Measurements from ENCODE around the gene CENPW.

The CENPW gene

DNA sequence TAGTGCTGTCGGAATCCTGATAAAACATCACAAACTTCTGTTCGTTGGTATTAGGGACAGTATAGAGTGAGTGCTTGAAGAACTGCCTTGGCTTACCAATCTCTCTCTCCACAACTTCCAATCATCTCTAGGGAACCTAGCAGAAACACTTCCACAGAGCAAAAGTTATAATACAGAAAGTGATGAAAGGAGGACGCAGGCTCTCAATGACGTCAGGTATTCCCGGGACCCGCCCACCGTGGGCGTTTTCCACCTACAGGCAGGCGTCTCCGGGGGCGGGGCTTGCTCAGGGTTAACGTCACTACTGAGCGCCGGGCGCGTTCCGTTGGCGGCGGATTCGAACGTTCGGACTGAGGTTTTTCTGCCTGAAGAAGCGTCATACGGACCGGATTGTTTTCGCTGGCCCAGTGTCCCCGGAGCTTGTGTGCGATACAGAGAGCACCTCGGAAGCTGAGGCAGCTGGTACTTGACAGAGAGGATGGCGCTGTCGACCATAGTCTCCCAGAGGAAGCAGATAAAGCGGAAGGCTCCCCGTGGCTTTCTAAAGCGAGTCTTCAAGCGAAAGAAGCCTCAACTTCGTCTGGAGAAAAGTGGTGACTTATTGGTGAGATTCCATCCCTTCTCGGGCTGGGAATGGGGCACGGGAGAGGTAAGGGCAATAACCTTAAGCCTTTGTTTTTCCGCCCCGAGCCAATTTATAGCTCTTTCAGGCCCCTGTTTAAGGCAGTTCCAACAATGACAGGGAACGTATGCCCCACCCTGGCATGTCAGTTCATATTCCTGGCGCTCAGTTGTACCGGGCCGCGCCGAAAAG lies at the start of gene CENPW:
CENPW (plus strand) TSS at position 320 of the 814 bp plus-strand sequence; CDS start at position 479, 159 bp downstream.
- no peaks in the 10 kb centered on the region for H3K9me3 Mint-ChIP-seq
- no peak within 1 kb of the TSS for H3K4me3 Mint-ChIP-seq
- H3K36me3 Mint-ChIP-seq = no peaks in the 10 kb centered on the region
- peak within 1 kb of the TSS; percentile 13 for H3K27ac Mint-ChIP-seq
- H3K4me1 Mint-ChIP-seq = peaks cover 10% of the 10 kb centered on the region
- H3K27me3 Mint-ChIP-seq = no peaks in the 10 kb centered on the region

DNA sequence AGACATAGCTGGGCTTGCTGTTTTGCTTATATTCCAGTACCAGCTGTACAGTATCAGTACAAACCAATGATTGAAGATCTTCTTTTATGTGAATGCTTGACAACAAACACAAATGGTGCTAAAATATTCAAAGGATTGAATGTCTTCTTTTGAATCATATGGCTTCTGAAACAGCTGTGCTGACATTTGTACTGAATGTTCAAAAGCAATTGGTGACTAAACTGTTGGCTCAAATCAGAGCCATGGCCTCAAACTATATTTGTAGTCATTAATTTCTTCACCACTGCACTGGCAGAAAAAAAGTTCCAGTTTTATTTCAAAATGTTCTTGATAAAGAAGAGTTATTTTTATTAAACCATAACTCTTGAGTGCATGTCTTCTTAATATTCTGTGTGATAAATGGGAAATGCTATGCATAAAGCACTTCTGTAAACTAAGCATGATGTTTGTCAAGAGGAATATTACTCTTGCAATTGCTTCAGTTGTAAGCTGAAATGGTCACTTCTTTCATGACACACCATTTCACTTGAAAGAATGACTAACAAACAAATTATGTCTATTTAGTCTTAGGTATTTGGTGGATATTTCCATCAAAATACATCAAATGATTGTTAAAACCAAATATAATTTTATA lies 45.9 kb upstream of the CENPW start:
- H3K36me3 Mint-ChIP-seq = no peaks in the 10 kb centered on the region
- H3K9me3 Mint-ChIP-seq = no peaks in the 10 kb centered on the region
- H3K4me1 Mint-ChIP-seq = no peaks in the 10 kb centered on the region
- peaks cover 2% of the 10 kb centered on the region for H3K27me3 Mint-ChIP-seq
- H3K4me3 Mint-ChIP-seq = no peak overlapping the region
- H3K27ac Mint-ChIP-seq = no peak overlapping the region

DNA sequence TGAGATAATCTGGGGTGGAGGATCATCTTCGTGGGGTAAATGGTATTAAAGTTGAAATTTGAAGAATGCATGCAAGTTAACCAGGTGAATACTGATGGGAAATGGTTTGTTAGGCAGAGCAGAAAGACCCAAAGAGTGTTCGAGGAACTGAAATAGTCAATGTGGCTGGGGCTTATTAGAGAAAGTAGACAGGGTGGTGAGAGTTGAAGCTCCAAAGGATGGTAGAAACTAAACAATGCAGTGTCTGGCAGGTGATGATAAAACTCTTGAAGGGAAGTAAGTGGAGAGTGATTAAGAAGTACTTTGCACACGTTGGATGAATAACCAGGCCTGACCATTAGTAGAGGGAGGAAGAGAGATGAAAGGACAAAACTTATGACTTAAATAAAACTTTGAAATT lies 39.8 kb upstream of the CENPW start:
- H3K4me1 Mint-ChIP-seq = peaks cover 10% of the 10 kb centered on the region
- no peak overlapping the region for H3K4me3 Mint-ChIP-seq
- no peaks in the 10 kb centered on the region for H3K36me3 Mint-ChIP-seq
- no peaks in the 10 kb centered on the region for H3K9me3 Mint-ChIP-seq
- no peak overlapping the region for H3K27ac Mint-ChIP-seq
- no peaks in the 10 kb centered on the region for H3K27me3 Mint-ChIP-seq

DNA sequence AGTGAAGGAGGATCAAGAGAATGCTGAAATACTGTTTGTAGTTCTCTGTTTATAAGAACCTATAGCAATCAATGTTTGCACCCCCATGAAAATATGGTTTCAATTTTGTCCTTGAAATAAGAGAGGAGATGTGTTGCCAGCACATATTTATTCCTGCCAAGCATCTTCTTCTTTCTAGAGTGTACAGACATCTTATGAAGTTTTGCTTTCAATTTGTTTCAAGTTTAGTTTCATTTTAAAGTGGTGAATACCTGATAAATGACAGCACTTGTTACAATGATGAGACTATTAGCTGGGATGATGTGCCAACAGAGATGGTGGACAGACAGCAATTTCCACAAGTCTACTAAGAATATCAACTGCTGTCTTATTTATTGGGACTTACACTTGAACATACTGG lies 39.2 kb upstream of the CENPW start:
- Mint-ChIP-seq H3K36me3 (no peaks in the 10 kb centered on the region), H3K9me3 (no peaks in the 10 kb centered on the region), H3K4me3 (no peak overlapping the region), H3K27ac (no peak overlapping the region), H3K4me1 (peaks cover 10% of the 10 kb centered on the region), H3K27me3 (no peaks in the 10 kb centered on the region)

DNA sequence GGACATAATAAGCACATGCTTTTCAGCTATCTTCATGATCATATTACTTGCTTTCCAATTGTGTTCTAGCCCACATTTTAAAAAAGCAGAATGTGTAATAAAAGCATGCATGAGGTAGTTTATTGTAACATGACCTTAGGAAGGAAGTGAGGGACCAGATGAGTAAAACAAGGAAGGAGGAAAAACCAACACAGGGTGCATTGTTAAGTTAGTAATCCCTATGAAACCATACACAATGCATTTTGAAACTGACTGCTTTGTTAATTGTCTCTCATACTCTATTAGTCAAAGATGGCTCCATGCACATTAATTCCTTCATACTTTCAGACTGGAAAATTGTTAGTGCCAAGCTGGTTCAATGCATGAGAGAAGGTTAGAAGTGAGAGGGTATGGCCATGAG lies 37.7 kb upstream of the CENPW start:
- Mint-ChIP-seq H3K36me3 (no peaks in the 10 kb centered on the region), H3K27me3 (no peaks in the 10 kb centered on the region), H3K27ac (no peak overlapping the region), H3K4me1 (peaks cover 10% of the 10 kb centered on the region), H3K9me3 (no peaks in the 10 kb centered on the region), H3K4me3 (no peak overlapping the region)

GRCh38 chr6:126307849-126308248 lies 32.1 kb upstream of the CENPW start:
- H3K27ac Mint-ChIP-seq = no peak overlapping the region
- no peaks in the 10 kb centered on the region for H3K9me3 Mint-ChIP-seq
- no peak overlapping the region for H3K4me3 Mint-ChIP-seq
- no peaks in the 10 kb centered on the region for H3K4me1 Mint-ChIP-seq
- H3K36me3 Mint-ChIP-seq = no peaks in the 10 kb centered on the region
- no peaks in the 10 kb centered on the region for H3K27me3 Mint-ChIP-seq

- Mint-ChIP-seq H3K9me3 (no peaks in the 10 kb centered on the region), H3K27ac (no peak overlapping the region), H3K4me3 (no peak overlapping the region), H3K4me1 (no peaks in the 10 kb centered on the region), H3K36me3 (no peaks in the 10 kb centered on the region), H3K27me3 (no peaks in the 10 kb centered on the region)
Measured at GRCh38 chr6:126308362-126308761, 31.6 kb upstream of the CENPW start.

- Mint-ChIP-seq H3K9me3 (no peaks in the 10 kb centered on the region), H3K27ac (no peak overlapping the region), H3K36me3 (no peaks in the 10 kb centered on the region), H3K27me3 (no peaks in the 10 kb centered on the region), H3K4me3 (no peak overlapping the region), H3K4me1 (no peaks in the 10 kb centered on the region)
Measured at GRCh38 chr6:126312013-126312665, 27.8 kb upstream of the CENPW start.

DNA sequence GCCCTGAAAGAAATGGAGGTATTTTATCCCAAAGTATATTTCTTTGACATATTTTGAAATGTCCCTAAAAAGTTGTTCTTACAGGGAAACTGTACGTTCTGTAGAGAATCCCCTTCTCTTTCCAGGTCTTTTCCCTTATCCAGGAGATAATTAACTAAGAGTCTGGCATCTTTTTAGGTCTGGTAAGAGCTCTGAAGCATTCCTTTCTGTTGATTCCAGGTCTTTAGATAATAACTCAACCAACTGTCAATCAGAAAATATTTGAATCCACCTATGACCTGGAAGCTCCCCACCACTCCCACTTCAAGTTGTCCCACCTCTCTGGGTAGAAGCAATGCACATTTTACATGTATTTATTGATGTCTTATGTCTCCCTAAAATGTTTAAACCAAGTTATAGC lies 26.0 kb upstream of the CENPW start:
- Mint-ChIP-seq H3K9me3 (no peaks in the 10 kb centered on the region), H3K27ac (no peak overlapping the region), H3K4me1 (no peaks in the 10 kb centered on the region), H3K4me3 (no peak overlapping the region), H3K36me3 (no peaks in the 10 kb centered on the region), H3K27me3 (no peaks in the 10 kb centered on the region)

DNA sequence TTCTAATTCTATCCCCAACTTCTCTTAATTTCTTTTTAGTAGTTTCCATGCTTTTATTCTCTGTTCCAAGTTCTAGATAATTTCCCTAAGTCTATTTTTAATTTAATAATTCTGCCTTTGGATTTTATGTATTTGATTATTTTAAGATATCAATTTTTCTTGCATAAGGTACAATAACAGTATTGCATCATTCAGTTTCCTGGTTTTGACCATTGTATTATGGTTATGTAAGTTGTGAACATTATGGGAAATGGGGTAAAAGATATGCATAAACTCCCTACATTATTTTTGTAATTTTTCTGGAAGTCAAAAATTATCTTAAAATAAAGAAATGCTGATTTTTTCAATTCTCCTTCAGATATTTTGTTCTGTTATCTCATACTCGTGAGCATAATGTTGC lies 21.1 kb upstream of the CENPW start:
- Mint-ChIP-seq H3K4me3 (no peak overlapping the region), H3K27ac (no peak overlapping the region), H3K9me3 (no peaks in the 10 kb centered on the region), H3K4me1 (no peaks in the 10 kb centered on the region), H3K36me3 (no peaks in the 10 kb centered on the region), H3K27me3 (peaks cover 3% of the 10 kb centered on the region)

DNA sequence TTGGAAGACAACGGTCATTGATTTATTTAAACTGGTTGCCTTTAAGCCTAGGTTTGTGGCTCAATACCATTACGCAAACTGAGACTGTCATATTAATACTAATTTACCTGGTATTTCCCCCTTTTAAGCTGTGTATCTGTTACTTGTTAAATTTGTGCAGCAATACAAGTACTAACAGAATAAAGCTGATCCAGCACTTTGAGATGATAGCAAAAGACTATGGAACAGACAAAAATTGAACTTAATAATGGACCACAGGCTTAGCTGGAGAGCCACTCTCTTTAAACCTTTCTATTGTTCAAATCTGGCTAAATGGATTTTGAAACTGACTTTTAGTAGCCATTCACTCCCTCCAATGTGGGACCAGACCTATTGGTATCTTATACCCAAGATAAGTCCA lies 6.2 kb upstream of the CENPW start:
- H3K4me3 Mint-ChIP-seq = no peak overlapping the region
- H3K27ac Mint-ChIP-seq = no peak overlapping the region
- no peaks in the 10 kb centered on the region for H3K9me3 Mint-ChIP-seq
- H3K27me3 Mint-ChIP-seq = no peaks in the 10 kb centered on the region
- no peaks in the 10 kb centered on the region for H3K4me1 Mint-ChIP-seq
- H3K36me3 Mint-ChIP-seq = no peaks in the 10 kb centered on the region

GRCh38 chr6:126335210-126335609 lies 4.7 kb upstream of the CENPW start:
- Mint-ChIP-seq H3K4me3 (no peak overlapping the region), H3K36me3 (no peaks in the 10 kb centered on the region), H3K27me3 (no peaks in the 10 kb centered on the region), H3K27ac (no peak overlapping the region), H3K4me1 (no peaks in the 10 kb centered on the region), H3K9me3 (no peaks in the 10 kb centered on the region)

DNA sequence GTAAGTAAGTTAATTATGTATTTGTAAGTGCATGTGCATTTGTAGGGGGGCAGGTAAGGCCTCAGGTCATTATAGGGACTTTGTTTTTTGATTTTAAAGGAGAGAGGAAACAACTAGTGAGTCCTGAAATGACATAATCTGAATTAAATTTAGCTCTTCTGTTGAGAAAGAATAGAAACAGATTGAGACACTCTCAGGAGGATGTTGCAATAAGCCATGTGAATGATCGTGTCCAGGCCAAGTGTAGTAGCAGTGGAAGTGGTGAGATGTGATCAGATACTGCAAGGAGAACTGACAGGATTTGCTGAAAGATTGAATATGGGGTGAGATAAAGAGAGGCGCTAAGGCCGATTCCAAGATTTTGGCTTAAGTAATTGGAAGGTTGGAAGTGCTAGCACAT lies 2.6 kb upstream of the CENPW start:
- peaks cover 10% of the 10 kb centered on the region for H3K4me1 Mint-ChIP-seq
- no peak overlapping the region for H3K4me3 Mint-ChIP-seq
- no peaks in the 10 kb centered on the region for H3K36me3 Mint-ChIP-seq
- H3K27ac Mint-ChIP-seq = no peak overlapping the region
- no peaks in the 10 kb centered on the region for H3K9me3 Mint-ChIP-seq
- H3K27me3 Mint-ChIP-seq = no peaks in the 10 kb centered on the region

DNA sequence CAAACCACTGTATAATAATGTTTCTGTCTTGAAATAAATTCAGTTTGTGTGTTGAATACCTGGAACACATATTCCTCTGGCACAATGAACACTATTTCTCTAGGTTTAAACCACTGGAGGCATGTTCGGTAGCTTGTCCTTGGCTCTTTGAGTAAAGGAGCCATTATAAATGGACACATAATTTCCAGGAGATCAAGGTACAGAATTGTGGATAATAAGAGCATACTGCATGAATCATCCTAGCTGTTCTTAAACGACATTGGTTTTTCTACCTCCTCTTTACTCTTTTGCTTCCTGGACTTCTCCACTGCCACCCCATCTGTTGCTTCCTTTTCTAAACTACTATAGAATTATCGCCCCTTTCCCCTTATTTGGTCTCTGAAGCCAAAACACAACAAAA lies 1.2 kb downstream of the CENPW start:
- no peaks in the 10 kb centered on the region for H3K36me3 Mint-ChIP-seq
- no peaks in the 10 kb centered on the region for H3K9me3 Mint-ChIP-seq
- peak overlapping the region; percentile 13 for H3K27ac Mint-ChIP-seq
- no peaks in the 10 kb centered on the region for H3K27me3 Mint-ChIP-seq
- peaks cover 10% of the 10 kb centered on the region for H3K4me1 Mint-ChIP-seq
- peak overlapping the region; percentile 62 for H3K4me3 Mint-ChIP-seq

- H3K36me3 Mint-ChIP-seq = no peaks in the 10 kb centered on the region
- H3K27me3 Mint-ChIP-seq = no peaks in the 10 kb centered on the region
- H3K4me1 Mint-ChIP-seq = peaks cover 10% of the 10 kb centered on the region
- no peak overlapping the region for H3K27ac Mint-ChIP-seq
- no peaks in the 10 kb centered on the region for H3K9me3 Mint-ChIP-seq
- no peak overlapping the region for H3K4me3 Mint-ChIP-seq
Measured at GRCh38 chr6:126344181-126344580, 4.3 kb downstream of the CENPW start.

GRCh38 chr6:126351960-126352359 lies 12.0 kb downstream of the CENPW start:
- Mint-ChIP-seq H3K27ac (no peak overlapping the region), H3K4me3 (no peak overlapping the region), H3K27me3 (no peaks in the 10 kb centered on the region), H3K9me3 (no peaks in the 10 kb centered on the region), H3K36me3 (no peaks in the 10 kb centered on the region), H3K4me1 (no peaks in the 10 kb centered on the region)
